Neural progenitor cell (in vitro differentiated cells): Measurements from ENCODE around the gene MCF2L2. TPM values are rescaled to one million over a fixed set of nuclear protein-coding genes. Genes with fewer than 3 reads are reported as not detected.

Experiments
- DNase-seq: peaks from one replicate; pipeline ENCODE4 v3.0.0-alpha.2; 2016; ENCODE audit warnings: low spot score
- H2AFZ ChIP-seq: fragments of 200-600 bp; sonication (generic); replicated peaks from 2 replicates; pipeline ENCODE4 v1.6.1; 2016; ENCODE audit warnings: antibody characterized with exemption
- H3F3A ChIP-seq: fragments of 200-600 bp; sonication (generic); 2 replicates; pipeline ENCODE4 v1.6.1; 2016; ENCODE audit warnings: antibody characterized with exemption, low read depth
- H3K27ac ChIP-seq: fragments of 200-600 bp; sonication (generic); 2 replicates; pipeline ENCODE4 v1.5.1; 2016; ENCODE audit warnings: mild to moderate bottlenecking
- H3K27me3 ChIP-seq: fragments of 200-600 bp; sonication (generic); 2 replicates; pipeline ENCODE4 v1.6.1; 2016; ENCODE audit warnings: mild to moderate bottlenecking, moderate library complexity
- H3K36me3 ChIP-seq: fragments of 200-600 bp; sonication (generic); 2 replicates; pipeline ENCODE4 v1.5.1; 2016
- H3K4me1 ChIP-seq: fragments of 200-600 bp; sonication (generic); 2 replicates; pipeline ENCODE4 v1.6.1; 2016; ENCODE audit warnings: mixed run types
- H3K4me2 ChIP-seq: fragments of 200-600 bp; sonication (generic); 2 replicates; pipeline ENCODE4 v1.6.1; 2016
- H3K4me3 ChIP-seq: fragments of 200-600 bp; sonication (generic); 2 replicates; pipeline ENCODE4 v1.5.1; 2016
- H3K79me2 ChIP-seq: fragments of 200-600 bp; sonication (generic); 2 replicates; pipeline ENCODE4 v1.6.1; 2016; ENCODE audit warnings: low read depth
- H3K9ac ChIP-seq: fragments of 200-600 bp; sonication (generic); 2 replicates; pipeline ENCODE4 v1.6.1; 2016
- H3K9me3 ChIP-seq: fragments of 200-600 bp; sonication (generic); 2 replicates; pipeline ENCODE4 v1.5.1; 2016; ENCODE audit warnings: low read depth
- H4K20me1 ChIP-seq: fragments of 200-600 bp; sonication (generic); 2 replicates; pipeline ENCODE4 v1.6.1; 2016; ENCODE audit warnings: low read depth
- H3K27ac Mint-ChIP-seq: 3 replicates; pipeline ENCODE4 v1.8.0; 2021; ENCODE audit warnings: mixed read lengths
- H3K27me3 Mint-ChIP-seq: 2 replicates; pipeline ENCODE4 v1.8.0; 2022; ENCODE audit warnings: low read depth, mild to moderate bottlenecking, inconsistent platforms, moderate library complexity, mixed read lengths; ENCODE audit not compliant: insufficient read depth
- H3K36me3 Mint-ChIP-seq: 3 replicates; pipeline ENCODE4 v1.8.0; 2021; ENCODE audit warnings: mixed read lengths
- H3K4me1 Mint-ChIP-seq: 3 replicates; pipeline ENCODE4 v1.8.0; 2021; ENCODE audit warnings: mixed read lengths
- H3K4me3 Mint-ChIP-seq: 3 replicates; pipeline ENCODE4 v1.8.0; 2021; ENCODE audit warnings: mild to moderate bottlenecking, moderate library complexity, mixed read lengths
- H3K9me3 Mint-ChIP-seq: 3 replicates; pipeline ENCODE4 v1.8.0; 2020; ENCODE audit warnings: mixed read lengths
- CTCF ChIP-seq: fragments of 200-600 bp; sonication (generic); IDR thresholded peaks from 2 replicates; pipeline ENCODE4 v1.5.1; 2017; ENCODE audit warnings: antibody characterized with exemption, mild to moderate bottlenecking
- EZH2 ChIP-seq: fragments of 200-600 bp; sonication (generic); IDR thresholded peaks from 2 replicates; pipeline ENCODE4 v1.6.1; 2017; ENCODE audit warnings: antibody characterized with exemption, mild to moderate bottlenecking, moderate library complexity
- EZH2phosphoT487 ChIP-seq: fragments of 200-600 bp; sonication (generic); IDR thresholded peaks from 2 replicates; pipeline ENCODE4 v1.6.1; 2017; ENCODE audit warnings: antibody characterized with exemption
- total RNA-seq: library from RNA; depleted of rRNA; stranded (reverse); fragments of >200 nt; gene quantifications from 2 replicates; pipeline ENCODE4 v1.2.3, GENCODE V29; 2015; ENCODE audit warnings: low replicate concordance

The MCF2L2 gene
- total RNA-seq, 1 donor from 2014 or later: 11.1 TPM

GRCh38 chr3:183148056-183148455 is 280.4 kb downstream of the MCF2L2 start:
- Histone ChIP-seq H3K4me1 (no peaks in the 10 kb centered on the region), H3K9ac (no peak overlapping the region), H3F3A (no peaks in the 10 kb centered on the region), H3K4me2 (no peak overlapping the region), H3K9me3 (no peaks in the 10 kb centered on the region), H2AFZ (no peak overlapping the region), H3K27me3 (no peaks in the 10 kb centered on the region), H3K27ac (no peak overlapping the region), H4K20me1 (no peaks in the 10 kb centered on the region), H3K36me3 (no peaks in the 10 kb centered on the region), H3K4me3 (no peak overlapping the region), H3K79me2 (no peaks in the 10 kb centered on the region)
- Mint-ChIP-seq H3K27me3 (peaks cover 2% of the 10 kb centered on the region), H3K4me3 (no peak overlapping the region), H3K27ac (no peak overlapping the region), H3K4me1 (no peaks in the 10 kb centered on the region), H3K9me3 (no peaks in the 10 kb centered on the region), H3K36me3 (no peaks in the 10 kb centered on the region)
- DNase-seq: no peak
- TF ChIP-seq CTCF (no peak), EZH2 (no peak)

- Histone ChIP-seq H3K4me3 (no peak overlapping the region), H3F3A (no peaks in the 10 kb centered on the region), H3K79me2 (no peaks in the 10 kb centered on the region), H2AFZ (no peak overlapping the region), H3K36me3 (no peaks in the 10 kb centered on the region), H3K4me2 (no peak overlapping the region), H3K9ac (no peak overlapping the region), H3K9me3 (no peaks in the 10 kb centered on the region), H3K4me1 (no peaks in the 10 kb centered on the region), H3K27ac (no peak overlapping the region), H3K27me3 (no peaks in the 10 kb centered on the region), H4K20me1 (no peaks in the 10 kb centered on the region)
- Mint-ChIP-seq H3K4me3 (no peak overlapping the region), H3K27ac (no peak overlapping the region), H3K27me3 (peaks cover 2% of the 10 kb centered on the region), H3K4me1 (no peaks in the 10 kb centered on the region), H3K36me3 (no peaks in the 10 kb centered on the region), H3K9me3 (no peaks in the 10 kb centered on the region)
- no peak for DNase-seq
- no peak for TF ChIP-seq CTCF
- TF ChIP-seq EZH2: no peak
- no peak for TF ChIP-seq EZH2phosphoT487
These were observed 284.1 kb downstream of the MCF2L2 start for GRCh38 chr3:183144363-183144762.

- Histone ChIP-seq H2AFZ (peak overlapping the region; percentile 89), H3K27ac (no peak overlapping the region), H3K4me3 (no peak overlapping the region), H3K79me2 (no peaks in the 10 kb centered on the region), H3K36me3 (no peaks in the 10 kb centered on the region), H3K27me3 (no peaks in the 10 kb centered on the region), H3K4me1 (no peaks in the 10 kb centered on the region), H3K9me3 (no peaks in the 10 kb centered on the region), H4K20me1 (no peaks in the 10 kb centered on the region), H3F3A (no peaks in the 10 kb centered on the region), H3K9ac (no peak overlapping the region), H3K4me2 (no peak overlapping the region)
- H3K27ac Mint-ChIP-seq: no peak overlapping the region
- H3K27me3 Mint-ChIP-seq: peaks cover 4% of the 10 kb centered on the region
- TF ChIP-seq CTCF: no peak
- no peak for TF ChIP-seq EZH2
- TF ChIP-seq EZH2phosphoT487: no peak
- H3K4me3 Mint-ChIP-seq: no peak overlapping the region
- no peak for DNase-seq
- H3K4me1 Mint-ChIP-seq: no peaks in the 10 kb centered on the region
- no peaks in the 10 kb centered on the region for H3K36me3 Mint-ChIP-seq
- peaks cover 3% of the 10 kb centered on the region for H3K9me3 Mint-ChIP-seq
These were observed 286.2 kb downstream of the MCF2L2 start for GRCh38 chr3:183142199-183142598.

- TF ChIP-seq CTCF: no peak
- no peak for TF ChIP-seq EZH2
- no peak for TF ChIP-seq EZH2phosphoT487
These were observed 293.6 kb downstream of the MCF2L2 start for GRCh38 chr3:183134844-183135243.

More at GRCh38 chr3:183134844-183135243, 293.6 kb downstream of the MCF2L2 start:
- no peaks in the 10 kb centered on the region for H3K79me2 ChIP-seq
- H3K4me2 ChIP-seq: no peak overlapping the region
- H3K9ac ChIP-seq: no peak overlapping the region
- no peak overlapping the region for H3K4me3 ChIP-seq
- Mint-ChIP-seq H3K4me3 (no peak overlapping the region), H3K4me1 (no peaks in the 10 kb centered on the region), H3K36me3 (no peaks in the 10 kb centered on the region), H3K27me3 (peaks cover 2% of the 10 kb centered on the region), H3K27ac (no peak overlapping the region), H3K9me3 (peaks cover 3% of the 10 kb centered on the region)
- no peak overlapping the region for H3K27ac ChIP-seq
- DNase-seq: no peak
- H3K27me3 ChIP-seq: no peaks in the 10 kb centered on the region
- no peak overlapping the region for H2AFZ ChIP-seq
- H3K36me3 ChIP-seq: no peaks in the 10 kb centered on the region
- no peaks in the 10 kb centered on the region for H4K20me1 ChIP-seq
- H3K4me1 ChIP-seq: no peaks in the 10 kb centered on the region
- no peaks in the 10 kb centered on the region for H3F3A ChIP-seq
- no peaks in the 10 kb centered on the region for H3K9me3 ChIP-seq
